Central memory CD8-positive, alpha-beta T cell (primary cell): ENCODE measurements around the gene PHC2.

ENCODE experiments used
- ATAC-seq: fragments of 150-1000 bp; cut with Tn5 transposase; replicated peaks from 2 replicates; pipeline ENCODE4 v1.10.0; 2022; ENCODE audit warnings: mild to moderate bottlenecking, moderate FRiP score, moderate number of reproducible peaks; ENCODE audit not compliant: poor library complexity, severe bottlenecking; ENCODE audit errors: extremely low read depth
- DNase-seq, 2 donors: peaks; one replicate each; pipeline ENCODE4 v3.0.0; 2021; ENCODE audit warnings: low spot score in 2 of 2
- H3K27ac Mint-ChIP-seq: one replicate; pipeline ENCODE4 v1.8.0; 2022; ENCODE audit warnings: low read depth, mild to moderate bottlenecking, moderate library complexity, mixed read lengths
- H3K27me3 Mint-ChIP-seq: one replicate; pipeline ENCODE4 v1.8.0; 2022; ENCODE audit warnings: mixed read lengths
- H3K36me3 Mint-ChIP-seq: one replicate; pipeline ENCODE4 v1.8.0; 2022; ENCODE audit warnings: mild to moderate bottlenecking, moderate library complexity, mixed read lengths; ENCODE audit not compliant: insufficient read depth
- H3K4me1 Mint-ChIP-seq: one replicate; pipeline ENCODE4 v1.8.0; 2022; ENCODE audit warnings: mixed read lengths
- H3K4me3 Mint-ChIP-seq: one replicate; pipeline ENCODE4 v1.8.0; 2022; ENCODE audit warnings: mild to moderate bottlenecking, moderate library complexity, mixed read lengths
- H3K9me3 Mint-ChIP-seq: one replicate; pipeline ENCODE4 v1.8.0; 2022; ENCODE audit warnings: mixed read lengths

The PHC2 gene

DNA sequence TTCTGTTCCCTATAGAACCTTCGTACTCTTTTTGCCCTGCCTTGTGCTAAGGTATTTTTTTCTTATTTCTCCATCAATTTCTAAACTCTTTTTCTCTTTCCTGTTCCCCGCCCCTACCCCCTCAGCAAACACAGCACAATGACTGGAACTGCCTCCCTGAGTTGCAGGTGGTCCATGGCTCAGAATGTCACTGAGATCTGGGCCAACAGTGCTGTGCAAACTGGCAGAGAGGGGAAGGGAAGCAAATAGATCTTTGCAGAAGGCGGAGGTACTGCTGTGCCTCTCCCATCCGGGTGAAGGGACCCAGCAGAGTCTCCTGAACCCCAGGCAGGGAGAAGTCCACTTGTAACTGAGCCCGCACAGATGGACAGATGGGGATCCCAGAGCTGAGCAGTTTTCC lies 77.4 kb downstream of the PHC2 start:
- H3K4me3 Mint-ChIP-seq = no peak overlapping the region
- peaks cover 15% of the 10 kb centered on the region for H3K4me1 Mint-ChIP-seq
- DNase-seq (no peak), ATAC-seq (no peak)
- H3K27ac Mint-ChIP-seq = no peak overlapping the region
- H3K27me3 Mint-ChIP-seq = no peaks in the 10 kb centered on the region
- H3K36me3 Mint-ChIP-seq = peaks cover 8% of the 10 kb centered on the region
- no peaks in the 10 kb centered on the region for H3K9me3 Mint-ChIP-seq

DNA sequence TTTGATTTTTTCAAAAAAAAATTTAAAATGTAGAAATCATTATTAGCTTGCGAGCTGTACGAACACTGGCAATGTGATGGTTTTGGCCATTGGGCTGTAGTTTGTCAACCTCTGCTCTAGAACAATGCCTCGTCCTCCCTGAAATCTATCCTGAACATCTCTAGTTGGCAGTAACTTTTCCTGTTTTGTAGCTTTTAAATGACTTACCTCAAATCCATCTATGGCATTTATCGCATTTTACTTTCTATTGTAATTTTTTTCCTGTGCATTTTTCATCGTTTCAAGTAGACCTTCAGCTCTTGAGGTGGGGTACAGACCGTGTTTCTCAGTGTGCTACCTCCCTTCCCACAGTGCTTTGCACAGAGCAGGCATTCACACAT lies 79.6 kb downstream of the PHC2 start:
- no peak for ATAC-seq
- Mint-ChIP-seq H3K4me1 (peaks cover 33% of the 10 kb centered on the region), H3K27ac (no peak overlapping the region), H3K9me3 (no peaks in the 10 kb centered on the region), H3K36me3 (peaks cover 9% of the 10 kb centered on the region), H3K4me3 (peak overlapping the region; percentile 79), H3K27me3 (no peaks in the 10 kb centered on the region)
- no peak for DNase-seq

DNA sequence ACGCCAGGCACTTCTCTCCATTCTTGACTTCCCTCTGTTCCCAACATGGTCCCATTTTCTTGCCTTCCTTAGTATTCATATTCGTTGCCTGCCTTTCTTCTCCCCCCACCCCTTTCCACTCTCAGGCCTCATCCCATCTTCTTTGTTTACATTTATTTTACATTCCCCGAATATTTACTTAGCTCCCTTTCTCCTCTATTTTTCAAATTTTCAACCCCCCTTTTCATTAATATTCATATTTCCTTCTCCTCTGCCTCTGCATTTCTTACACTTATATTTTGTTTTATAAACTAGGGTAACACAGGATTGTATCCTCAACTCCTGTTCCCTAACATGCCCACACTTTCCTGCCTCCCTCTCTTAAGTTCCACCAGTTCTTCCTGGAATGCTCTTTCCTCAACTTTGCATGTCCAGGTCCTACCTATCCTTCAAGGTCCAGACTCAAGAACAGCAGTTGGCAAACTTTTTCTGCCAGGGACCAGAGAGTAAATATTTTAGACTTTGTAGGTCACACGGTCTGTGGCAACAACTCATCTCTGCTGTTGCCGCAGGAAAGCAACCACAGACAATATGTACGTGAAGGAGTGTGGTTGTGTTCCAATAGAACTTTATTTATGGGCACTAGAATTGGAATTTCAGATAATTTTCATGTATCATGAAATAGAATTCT lies 80.1 kb downstream of the PHC2 start:
- no peak for DNase-seq
- Mint-ChIP-seq H3K27me3 (no peaks in the 10 kb centered on the region), H3K27ac (peak overlapping the region; percentile 29), H3K36me3 (peaks cover 9% of the 10 kb centered on the region), H3K9me3 (no peaks in the 10 kb centered on the region), H3K4me3 (peak overlapping the region; percentile 79), H3K4me1 (peaks cover 34% of the 10 kb centered on the region)
- ATAC-seq = no peak

DNA sequence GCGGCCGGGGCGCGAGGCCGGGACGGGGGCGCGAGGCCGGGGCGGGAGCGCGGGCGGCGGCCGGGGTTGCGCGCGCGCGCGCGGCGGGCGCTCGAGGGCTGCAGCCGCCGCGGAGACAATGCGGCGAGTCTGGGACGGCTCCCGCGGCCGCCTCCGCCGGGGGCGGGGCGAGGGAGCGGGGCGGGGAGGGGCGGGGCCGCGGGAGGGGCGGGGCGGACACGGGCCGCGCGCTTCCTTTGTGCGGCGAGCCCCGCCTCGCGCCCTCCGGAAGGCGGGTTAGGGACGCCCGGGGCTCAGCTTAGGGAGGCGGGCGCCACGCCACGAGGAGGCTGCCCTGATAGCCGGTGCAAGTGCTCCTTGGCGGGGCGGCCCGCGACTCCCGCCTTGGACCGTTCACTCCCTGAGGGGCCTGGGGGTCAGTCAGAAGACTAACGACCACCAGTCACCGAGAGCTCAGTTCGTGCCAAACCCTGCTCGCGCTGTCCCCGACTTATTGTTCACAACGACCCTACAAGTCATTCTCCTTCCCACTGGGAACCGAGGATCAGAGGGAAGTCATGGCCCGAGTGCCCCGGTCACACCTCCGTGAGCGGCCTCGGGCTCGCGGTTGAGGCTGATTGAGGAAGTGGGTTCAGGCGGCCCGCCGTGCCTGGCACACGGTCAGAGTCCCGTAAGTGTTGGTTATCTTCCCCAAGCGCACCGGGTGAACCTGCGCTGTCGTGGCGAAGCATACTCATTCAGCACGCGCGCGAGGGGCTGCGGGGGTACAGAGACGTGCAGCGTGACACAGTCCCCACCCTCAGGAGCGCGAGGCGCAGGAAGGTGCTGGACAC lies 80.9 kb downstream of the PHC2 start:
- H3K9me3 Mint-ChIP-seq = no peaks in the 10 kb centered on the region
- H3K36me3 Mint-ChIP-seq = peaks cover 9% of the 10 kb centered on the region
- peak overlapping the region; percentile 29 for H3K27ac Mint-ChIP-seq
- H3K27me3 Mint-ChIP-seq = no peaks in the 10 kb centered on the region
- H3K4me3 Mint-ChIP-seq = peak overlapping the region; percentile 79
- DNase-seq (peak; percentile 53 to 60), ATAC-seq (peak; percentile 82)
- peaks cover 34% of the 10 kb centered on the region for H3K4me1 Mint-ChIP-seq

DNA sequence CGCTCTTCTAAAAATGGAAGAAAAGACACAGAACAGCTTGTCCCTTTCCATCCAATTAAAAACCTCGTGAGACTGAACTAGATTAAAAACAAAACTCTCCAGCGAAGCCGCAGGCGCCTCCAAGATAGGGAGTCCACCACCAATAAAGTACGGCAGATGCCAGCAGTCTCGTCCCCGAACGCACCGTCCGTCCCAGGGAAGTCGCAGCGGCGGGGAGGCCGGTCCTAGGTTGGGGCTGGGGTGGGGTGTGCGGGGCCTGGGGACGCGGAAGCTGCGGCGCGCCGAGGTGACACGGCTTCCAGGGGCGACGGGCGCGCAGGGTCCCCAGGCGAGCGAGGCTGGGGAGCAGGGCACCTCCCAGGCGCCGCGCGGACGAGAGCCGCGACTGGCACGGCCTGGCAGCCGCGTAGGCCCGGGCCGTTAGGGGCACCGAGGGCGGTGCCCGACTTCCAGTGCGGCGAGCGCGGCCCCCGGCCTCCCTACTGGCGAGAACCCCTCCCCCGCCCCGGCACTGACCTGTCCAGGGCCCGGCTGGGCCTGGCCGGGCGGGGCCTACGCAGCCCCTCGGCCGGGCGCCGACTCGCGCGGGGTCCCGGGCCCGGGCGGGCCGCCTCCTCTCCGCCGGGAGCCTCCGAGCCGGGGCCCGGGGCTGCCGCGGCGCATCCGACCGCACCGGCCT lies 81.7 kb downstream of the PHC2 start:
- ATAC-seq (peak; percentile 31), DNase-seq (peak; percentile 28)
- no peaks in the 10 kb centered on the region for H3K9me3 Mint-ChIP-seq
- peak overlapping the region; percentile 74 for H3K4me3 Mint-ChIP-seq
- H3K27me3 Mint-ChIP-seq = no peaks in the 10 kb centered on the region
- H3K27ac Mint-ChIP-seq = peak overlapping the region; percentile 10
- peaks cover 10% of the 10 kb centered on the region for H3K36me3 Mint-ChIP-seq
- H3K4me1 Mint-ChIP-seq = peaks cover 34% of the 10 kb centered on the region

DNA sequence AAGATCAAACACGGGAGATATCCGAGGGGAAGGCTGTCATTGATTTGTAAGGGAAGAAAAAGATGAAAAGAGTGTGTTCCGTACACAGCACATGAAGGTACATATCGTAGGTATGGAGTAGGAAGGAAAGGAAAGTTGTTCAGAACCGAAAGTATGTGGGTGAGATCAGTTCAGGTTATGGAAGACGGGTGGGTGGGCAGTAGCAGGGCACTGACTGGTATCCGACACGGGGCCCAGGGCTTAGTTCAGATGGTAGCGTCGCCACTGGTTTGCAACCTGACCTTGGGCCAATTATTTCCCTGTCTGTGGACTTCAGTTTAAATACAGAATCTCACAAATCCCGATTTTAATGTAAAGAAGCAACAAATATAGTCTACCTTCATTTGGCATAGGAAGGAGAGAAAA lies 82.2 kb downstream of the PHC2 start:
- no peak for ATAC-seq
- DNase-seq = no peak
- Mint-ChIP-seq H3K9me3 (no peaks in the 10 kb centered on the region), H3K36me3 (peaks cover 10% of the 10 kb centered on the region), H3K27ac (peak overlapping the region; percentile 10), H3K27me3 (no peaks in the 10 kb centered on the region), H3K4me3 (peak overlapping the region; percentile 74), H3K4me1 (peaks cover 34% of the 10 kb centered on the region)

DNA sequence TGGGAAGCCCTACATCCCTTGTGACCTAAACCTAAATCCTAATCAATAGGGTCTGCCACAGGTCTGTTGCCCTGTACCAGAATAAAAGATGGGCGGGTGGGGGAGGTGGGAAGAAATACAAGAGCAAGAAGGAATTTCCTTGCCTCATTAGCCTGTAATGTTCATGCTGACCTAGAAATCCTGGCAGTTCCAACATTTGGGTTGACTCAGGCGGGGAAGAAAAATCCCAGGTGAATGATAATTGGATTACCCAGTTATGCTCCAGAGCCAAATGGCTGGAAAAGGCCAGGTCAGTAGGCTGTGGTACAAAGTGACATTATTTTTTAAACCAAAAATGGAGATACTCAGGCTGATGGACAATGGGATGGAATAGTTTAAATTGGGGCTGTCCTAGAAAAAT lies 82.7 kb downstream of the PHC2 start:
- H3K4me3 Mint-ChIP-seq = peak overlapping the region; percentile 74
- peaks cover 10% of the 10 kb centered on the region for H3K36me3 Mint-ChIP-seq
- peaks cover 34% of the 10 kb centered on the region for H3K4me1 Mint-ChIP-seq
- H3K27me3 Mint-ChIP-seq = no peaks in the 10 kb centered on the region
- no peaks in the 10 kb centered on the region for H3K9me3 Mint-ChIP-seq
- ATAC-seq (no peak), DNase-seq (no peak)
- H3K27ac Mint-ChIP-seq = peak overlapping the region; percentile 10

DNA sequence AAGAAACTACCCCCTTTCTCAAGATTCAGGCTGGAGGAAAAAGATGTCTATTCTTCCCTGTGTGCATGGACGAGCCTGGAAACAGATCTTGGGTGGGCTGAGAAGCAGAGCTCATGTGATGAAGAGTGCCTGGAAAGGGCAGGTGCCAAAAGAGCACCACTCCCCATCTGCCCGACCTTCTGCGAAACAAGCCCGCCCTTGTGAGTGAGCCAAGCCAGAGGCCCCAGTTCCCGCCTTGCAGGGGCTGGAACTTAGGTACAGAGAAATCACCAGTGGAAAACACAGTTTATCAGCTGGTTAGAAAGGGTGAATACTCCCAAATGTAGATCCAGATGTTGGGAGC lies 83.3 kb downstream of the PHC2 start:
- Mint-ChIP-seq H3K27ac (peak overlapping the region; percentile 58), H3K4me3 (peak overlapping the region; percentile 47), H3K27me3 (no peaks in the 10 kb centered on the region), H3K4me1 (peaks cover 38% of the 10 kb centered on the region), H3K9me3 (no peaks in the 10 kb centered on the region), H3K36me3 (peaks cover 10% of the 10 kb centered on the region)
- no peak for DNase-seq
- no peak for ATAC-seq

DNA sequence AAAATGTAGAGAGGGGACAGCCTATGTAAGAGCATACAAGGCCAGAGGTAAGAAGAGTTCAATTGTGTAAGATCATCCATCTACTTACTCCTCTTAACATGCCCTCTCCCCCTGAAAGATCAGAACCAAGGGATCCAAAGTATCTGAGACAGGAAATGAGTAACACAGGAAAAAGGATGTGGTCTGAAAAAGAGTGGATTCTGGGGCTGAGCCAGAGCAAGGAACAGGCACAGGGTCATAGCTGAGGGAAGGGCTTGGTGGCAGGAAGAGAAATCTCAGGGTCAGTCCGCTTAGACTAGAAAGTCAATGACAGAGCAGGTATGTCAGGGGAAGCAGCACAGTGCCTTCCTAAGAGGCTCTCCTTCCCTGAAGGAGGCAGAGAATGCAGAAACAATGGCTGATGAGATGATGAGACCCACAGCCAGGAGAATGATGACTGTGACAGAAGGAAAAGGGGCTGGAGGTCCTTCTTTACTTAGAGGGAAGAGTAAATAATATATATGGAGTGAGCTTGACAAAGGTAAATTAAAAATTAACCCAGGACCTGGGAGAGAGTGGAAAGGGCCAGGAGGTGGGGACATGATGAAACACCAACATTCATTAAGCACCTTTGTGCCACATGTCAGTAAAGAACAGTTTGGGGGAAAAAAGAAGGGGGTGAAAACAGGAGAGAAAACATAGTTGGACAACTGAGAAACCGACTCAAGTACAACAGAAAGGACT lies 83.8 kb downstream of the PHC2 start:
- peak overlapping the region; percentile 58 for H3K27ac Mint-ChIP-seq
- no peaks in the 10 kb centered on the region for H3K9me3 Mint-ChIP-seq
- no peaks in the 10 kb centered on the region for H3K27me3 Mint-ChIP-seq
- peaks cover 41% of the 10 kb centered on the region for H3K4me1 Mint-ChIP-seq
- ATAC-seq = no peak
- H3K36me3 Mint-ChIP-seq = peaks cover 10% of the 10 kb centered on the region
- DNase-seq = no peak
- H3K4me3 Mint-ChIP-seq = peak overlapping the region; percentile 47

DNA sequence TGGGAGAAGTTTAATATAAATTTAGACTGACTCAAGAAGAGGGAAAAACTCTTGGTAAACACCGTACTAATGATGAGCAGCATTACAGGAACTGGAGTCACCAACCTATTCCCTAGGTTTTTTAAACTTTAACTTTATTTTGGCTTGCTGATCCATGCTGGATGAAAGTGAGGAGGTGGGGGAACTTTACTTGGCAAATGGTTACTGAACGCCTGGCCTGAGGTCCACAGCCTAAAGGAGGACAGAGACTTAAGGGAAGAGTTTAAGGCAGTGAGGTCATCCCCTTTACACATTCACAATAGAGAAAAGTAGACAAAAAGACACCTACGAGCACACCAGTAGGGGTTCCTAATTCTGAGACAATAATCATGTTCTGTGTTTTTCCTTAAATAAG lies 84.4 kb downstream of the PHC2 start:
- Mint-ChIP-seq H3K36me3 (peaks cover 10% of the 10 kb centered on the region), H3K27ac (peak overlapping the region; percentile 58), H3K27me3 (no peaks in the 10 kb centered on the region), H3K4me3 (peak overlapping the region; percentile 47), H3K9me3 (no peaks in the 10 kb centered on the region), H3K4me1 (peaks cover 41% of the 10 kb centered on the region)
- no peak for ATAC-seq
- DNase-seq = no peak

DNA sequence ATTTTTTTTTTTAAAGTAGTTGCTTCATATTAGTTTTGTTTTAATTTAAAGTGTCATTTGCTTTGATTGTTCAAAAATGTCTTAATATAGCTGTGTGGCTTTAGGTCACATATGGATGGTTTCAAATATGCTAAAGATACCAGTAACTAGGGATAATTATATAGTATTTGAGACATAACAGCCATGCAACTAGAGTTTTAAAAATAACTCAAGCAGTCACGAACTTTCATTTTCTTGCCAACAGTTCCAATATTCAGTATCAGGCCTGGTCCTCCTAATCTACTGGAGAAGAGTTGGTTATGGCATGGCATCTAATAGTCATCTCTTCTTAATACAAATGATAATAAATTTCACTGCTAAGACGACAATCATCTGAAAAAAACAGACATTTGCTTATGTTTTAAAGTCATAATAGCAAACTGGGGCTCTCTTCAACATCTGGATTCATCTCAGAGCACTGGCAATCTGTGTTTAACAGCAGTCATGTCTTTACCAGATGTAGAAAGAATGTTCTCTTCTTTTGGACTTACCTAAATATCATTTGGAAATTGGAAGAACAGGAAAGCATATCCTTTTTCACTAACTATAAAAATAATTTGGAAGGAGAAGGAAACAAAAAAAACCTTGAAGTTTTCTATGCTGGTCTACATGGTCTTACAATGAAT lies 85.9 kb downstream of the PHC2 start:
- no peak for ATAC-seq

DNA sequence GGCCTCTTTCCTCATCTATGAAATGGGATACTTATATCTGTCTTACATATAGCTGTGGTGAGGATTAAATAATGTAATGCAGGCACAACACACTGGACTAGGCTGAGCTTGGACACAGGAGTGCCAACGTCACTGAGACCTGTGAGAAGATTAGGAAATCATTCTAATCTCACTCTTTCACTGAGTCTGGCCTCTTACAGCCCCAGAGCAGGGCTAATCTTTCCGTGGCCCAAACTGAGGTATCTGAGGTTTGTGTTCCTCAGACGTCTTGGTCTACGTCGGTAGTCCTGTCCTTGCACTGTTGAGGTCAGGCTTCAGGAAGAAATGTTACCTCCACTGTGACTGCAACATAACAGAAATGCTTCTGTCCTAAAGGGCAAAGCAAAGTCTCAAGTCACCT lies 87.4 kb downstream of the PHC2 start:
- Mint-ChIP-seq H3K4me3 (no peak overlapping the region), H3K27me3 (no peaks in the 10 kb centered on the region), H3K4me1 (peaks cover 49% of the 10 kb centered on the region), H3K27ac (no peak overlapping the region), H3K9me3 (no peaks in the 10 kb centered on the region), H3K36me3 (peaks cover 5% of the 10 kb centered on the region)
- ATAC-seq (no peak), DNase-seq (no peak)

More for the DNA sequence above, 85.9 kb downstream of the PHC2 start:
- Mint-ChIP-seq H3K9me3 (no peaks in the 10 kb centered on the region), H3K36me3 (peaks cover 11% of the 10 kb centered on the region), H3K4me3 (no peak overlapping the region), H3K27ac (no peak overlapping the region), H3K27me3 (no peaks in the 10 kb centered on the region), H3K4me1 (peaks cover 45% of the 10 kb centered on the region)
- DNase-seq = no peak
